Measurements from ENCODE around the gene MMP25.

MMP25 gene

DNA sequence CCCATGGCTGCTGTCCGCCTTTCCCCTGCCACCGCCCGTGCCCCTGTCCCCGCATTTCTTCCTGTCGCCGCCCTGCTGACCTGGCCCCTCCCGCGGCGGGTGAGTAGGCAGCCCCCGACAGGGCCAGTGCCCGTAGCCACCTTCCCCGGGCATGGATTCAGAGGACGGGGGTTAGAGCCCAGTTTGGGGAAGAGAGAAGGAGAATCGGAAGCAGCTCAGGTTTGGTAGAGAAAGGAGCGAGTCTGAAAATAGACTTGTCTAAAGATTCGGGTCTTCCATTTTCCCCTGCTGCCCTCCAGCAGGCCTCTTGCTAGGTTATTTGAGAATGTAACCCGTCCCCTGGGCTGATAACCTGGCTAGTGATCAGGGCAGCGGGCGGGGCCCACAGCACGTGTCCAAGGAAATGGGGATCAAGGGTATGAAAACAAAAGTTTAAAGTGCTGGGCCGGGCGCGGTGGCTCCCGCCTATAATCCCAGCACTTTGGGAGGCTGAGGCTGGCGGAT, 41.5 kb upstream of the MMP25 start:
- DNase-seq (ENCODE audit: low spot score): no peak
- TF ChIP-seq, protein P1, sequence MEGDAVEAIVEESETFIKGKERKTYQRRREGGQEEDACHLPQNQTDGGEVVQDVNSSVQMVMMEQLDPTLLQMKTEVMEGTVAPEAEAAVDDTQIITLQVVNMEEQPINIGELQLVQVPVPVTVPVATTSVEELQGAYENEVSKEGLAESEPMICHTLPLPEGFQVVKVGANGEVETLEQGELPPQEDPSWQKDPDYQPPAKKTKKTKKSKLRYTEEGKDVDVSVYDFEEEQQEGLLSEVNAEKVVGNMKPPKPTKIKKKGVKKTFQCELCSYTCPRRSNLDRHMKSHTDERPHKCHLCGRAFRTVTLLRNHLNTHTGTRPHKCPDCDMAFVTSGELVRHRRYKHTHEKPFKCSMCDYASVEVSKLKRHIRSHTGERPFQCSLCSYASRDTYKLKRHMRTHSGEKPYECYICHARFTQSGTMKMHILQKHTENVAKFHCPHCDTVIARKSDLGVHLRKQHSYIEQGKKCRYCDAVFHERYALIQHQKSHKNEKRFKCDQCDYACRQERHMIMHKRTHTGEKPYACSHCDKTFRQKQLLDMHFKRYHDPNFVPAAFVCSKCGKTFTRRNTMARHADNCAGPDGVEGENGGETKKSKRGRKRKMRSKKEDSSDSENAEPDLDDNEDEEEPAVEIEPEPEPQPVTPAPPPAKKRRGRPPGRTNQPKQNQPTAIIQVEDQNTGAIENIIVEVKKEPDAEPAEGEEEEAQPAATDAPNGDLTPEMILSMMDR (IDR thresholded peaks at IDR 0.05; ENCODE audit: extremely low read depth, missing control alignments): no peak

DNA sequence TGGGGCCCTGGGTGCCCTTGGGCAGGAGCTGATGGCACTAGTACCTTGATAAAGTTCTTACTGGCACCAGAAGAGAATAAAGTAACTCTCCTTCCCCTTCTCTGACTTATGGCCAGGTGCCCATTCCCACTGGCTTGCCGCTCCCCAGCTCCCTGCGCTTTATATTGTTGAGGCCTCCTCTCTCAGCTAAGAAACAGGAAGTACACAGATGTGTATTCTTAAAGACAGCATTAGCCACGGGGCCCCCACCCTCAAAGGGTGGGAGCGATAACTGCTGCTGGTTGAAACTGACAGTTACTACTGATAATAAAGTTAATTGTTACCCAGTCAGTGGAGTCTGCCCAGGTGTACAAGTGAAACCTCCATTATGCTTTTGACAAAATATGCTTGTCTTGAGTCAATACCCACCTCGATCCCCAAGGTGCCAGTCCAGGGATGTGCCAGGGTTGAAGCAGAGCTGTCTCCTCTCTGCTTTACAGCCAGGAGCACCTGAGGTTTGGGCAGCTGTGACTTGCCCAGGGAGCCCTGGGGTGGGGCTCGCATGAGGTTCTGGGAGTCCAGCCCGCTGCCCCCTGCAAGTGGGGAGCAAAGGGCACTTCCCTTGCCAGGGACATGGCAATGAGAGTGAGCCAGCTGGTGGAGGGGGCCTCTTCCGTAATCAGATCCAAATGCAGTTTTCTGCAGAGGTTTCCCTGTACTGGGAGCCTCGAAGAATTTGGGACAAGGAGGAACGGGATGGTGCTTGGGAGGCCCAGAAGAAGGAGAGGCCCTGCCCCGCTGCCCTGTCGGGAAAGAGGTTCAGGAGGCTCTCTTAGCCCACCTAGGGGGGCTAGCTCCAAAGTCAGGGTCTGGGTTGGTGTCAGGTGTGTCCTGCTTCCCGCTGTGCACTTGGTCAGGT, 39.1 kb upstream of the MMP25 start:
- TF ChIP-seq, protein P1 (IDR thresholded peaks at IDR 0.05; ENCODE audit: extremely low read depth, missing control alignments): no peak

DNA sequence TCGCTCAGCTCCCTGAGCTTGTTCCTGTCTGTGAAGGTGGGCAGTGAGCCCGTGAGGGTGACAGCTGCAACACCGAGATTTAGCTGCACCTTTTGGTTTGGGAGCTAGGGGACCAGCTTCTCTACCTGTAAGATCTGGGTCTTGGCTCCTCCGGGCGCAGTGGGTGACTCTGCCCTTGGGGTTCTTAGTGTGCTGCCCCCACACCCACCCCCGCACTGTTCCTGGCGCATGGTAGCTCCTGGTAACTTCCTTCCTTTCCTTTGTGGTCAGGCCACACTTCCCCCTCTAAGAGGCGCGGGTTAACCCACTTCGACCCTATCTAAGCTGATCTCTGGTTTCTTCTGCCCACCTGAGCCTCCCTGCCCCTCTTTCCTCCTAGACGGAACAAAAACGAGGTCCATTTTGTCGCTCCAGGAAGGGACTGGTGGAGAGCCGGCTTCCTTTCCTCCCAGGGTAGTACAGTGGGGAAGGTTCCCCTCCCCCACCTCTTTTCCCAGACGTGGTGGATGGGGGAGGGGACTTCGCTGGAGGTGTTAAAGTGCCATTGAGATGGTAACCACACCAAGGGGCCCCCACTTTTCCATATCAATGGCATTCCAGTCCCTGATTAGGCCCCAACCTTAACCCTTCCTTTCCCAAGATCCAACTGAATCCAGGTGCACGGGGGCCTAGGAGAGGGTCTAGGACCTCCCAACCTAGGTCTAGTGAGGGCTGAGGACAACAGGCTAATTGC, 38.2 kb upstream of the MMP25 start:
- DNase-seq (ENCODE audit: low spot score): no peak
- TF ChIP-seq, protein P1 (IDR thresholded peaks at IDR 0.05; ENCODE audit: extremely low read depth, missing control alignments): no peak

More for the DNA sequence above, 39.1 kb upstream of the MMP25 start:
- DNase-seq (ENCODE audit: low spot score): peak; percentile 59

DNA sequence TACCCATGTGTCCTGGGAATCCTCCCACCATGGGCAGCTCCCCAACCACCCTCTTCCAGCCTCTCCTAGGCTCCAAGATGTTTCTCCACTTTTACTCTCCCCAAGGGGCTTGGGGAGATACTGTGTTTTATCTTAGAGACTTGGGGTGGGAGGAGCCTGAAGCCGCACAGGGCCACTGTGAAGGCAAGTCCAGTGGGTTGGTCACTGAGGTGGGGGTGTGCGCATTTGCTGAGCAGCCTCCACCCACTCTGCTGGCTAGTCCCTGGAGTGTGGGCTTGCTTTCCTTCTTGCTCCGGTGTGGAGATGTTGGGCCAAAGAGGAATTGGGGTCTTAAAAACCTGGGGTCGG, 37.7 kb upstream of the MMP25 start:
- TF ChIP-seq, protein P1 (IDR thresholded peaks at IDR 0.05; ENCODE audit: extremely low read depth, missing control alignments): no peak
- DNase-seq (ENCODE audit: low spot score): no peak

DNA sequence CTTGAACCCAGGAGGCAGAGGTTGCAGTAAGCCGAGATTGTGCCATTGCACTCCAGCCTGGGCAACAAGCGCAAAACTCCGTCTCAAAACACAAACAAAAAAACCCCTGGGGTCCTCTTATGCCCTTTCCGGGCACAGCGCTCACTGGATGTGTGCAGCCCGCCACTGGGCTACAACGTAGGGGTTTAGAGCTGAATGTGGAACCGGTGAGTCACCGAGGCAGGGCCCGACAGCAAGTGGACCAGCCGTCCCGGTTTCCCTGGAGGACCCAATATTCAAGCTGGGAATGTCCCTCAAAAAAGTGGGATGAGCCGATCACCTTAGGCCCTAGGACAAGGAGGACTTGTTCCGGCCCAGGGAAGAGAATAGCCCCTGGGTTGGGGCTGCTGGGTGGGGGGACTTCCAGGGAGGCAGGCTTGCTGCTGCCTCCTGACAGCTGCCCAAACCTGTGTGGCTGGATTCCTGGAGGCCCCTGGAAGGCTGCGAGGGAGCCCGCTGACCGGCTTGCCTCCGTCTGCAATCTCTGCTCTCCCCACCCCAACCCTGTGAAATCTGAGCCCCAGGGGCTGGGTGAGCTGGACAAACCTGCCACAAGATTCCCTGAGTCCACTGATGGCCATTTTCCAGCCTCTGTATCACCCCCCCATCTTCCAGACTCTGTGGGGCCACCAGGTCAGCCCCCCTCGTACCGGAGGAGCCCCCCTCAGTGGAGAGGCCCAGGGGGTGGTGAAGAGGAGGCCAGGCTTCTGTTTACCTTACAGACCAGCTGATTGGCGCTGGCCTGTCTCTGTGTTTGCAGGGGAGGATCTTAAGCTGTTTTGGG, 36.6 kb upstream of the MMP25 start:
- DNase-seq (ENCODE audit: low spot score): no peak
- TF ChIP-seq, protein P1 (IDR thresholded peaks at IDR 0.05; ENCODE audit: extremely low read depth, missing control alignments): no peak

DNA sequence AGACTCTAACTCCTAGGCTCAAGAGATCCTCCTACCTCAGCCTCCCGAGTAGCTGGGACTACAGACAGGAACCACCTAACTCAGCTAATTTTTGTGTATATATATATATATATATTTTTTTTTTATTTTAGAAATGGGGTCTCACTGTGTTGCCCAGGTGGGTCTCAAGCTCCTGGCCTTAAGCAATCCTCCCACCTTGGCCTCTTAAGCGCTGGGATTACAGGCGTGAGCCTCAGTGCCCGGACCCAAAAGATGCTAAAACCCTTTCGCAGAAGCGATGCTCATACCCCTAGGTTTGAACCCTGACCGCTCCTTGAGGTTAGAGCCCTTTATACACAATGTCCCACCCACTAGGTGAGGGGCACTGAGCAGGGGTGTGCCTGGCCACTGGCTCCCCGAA, 35.9 kb upstream of the MMP25 start:
- no peak for DNase-seq (ENCODE audit: low spot score)
- TF ChIP-seq, protein P1 (IDR thresholded peaks at IDR 0.05; ENCODE audit: extremely low read depth, missing control alignments): no peak

Measured in GM20000 (cell line).